ENCODE results near the gene VTI1A. TPM values are rescaled to one million over a fixed set of nuclear protein-coding genes. Genes with fewer than 3 reads are reported as not detected.

The VTI1A gene
- total RNA-seq, 1 donor from 2014 or later: 32.6 TPM

GRCh38 chr10:112744181-112745096 lies 297.4 kb downstream of the VTI1A start:
- no peak for DNase-seq (ENCODE audit: extremely low spot score, unreplicated experiment)
- Mint-ChIP-seq H3K36me3 (peaks cover 9% of the 10 kb centered on the region), H3K9me3 (no peaks in the 10 kb centered on the region), H3K4me1 (ENCODE audit: unreplicated experiment) (peaks cover 35% of the 10 kb centered on the region), H3K4me3 (peak overlapping the region; percentile 1), H3K27ac (peak overlapping the region; percentile 8), H3K27me3 (peaks cover 3% of the 10 kb centered on the region)
- TF ChIP-seq CTCF (conservative IDR thresholded peaks at IDR 0.05): no peak

GRCh38 chr10:112746329-112746728 lies 299.3 kb downstream of the VTI1A start:
- Mint-ChIP-seq H3K27me3 (peaks cover 3% of the 10 kb centered on the region), H3K27ac (no peak overlapping the region), H3K9me3 (no peaks in the 10 kb centered on the region), H3K4me3 (no peak overlapping the region), H3K36me3 (peaks cover 9% of the 10 kb centered on the region), H3K4me1 (ENCODE audit: unreplicated experiment) (peaks cover 32% of the 10 kb centered on the region)
- TF ChIP-seq CTCF (conservative IDR thresholded peaks at IDR 0.05): no peak
- no peak for DNase-seq (ENCODE audit: extremely low spot score, unreplicated experiment)

- Mint-ChIP-seq H3K4me3 (no peak overlapping the region), H3K9me3 (no peaks in the 10 kb centered on the region), H3K27ac (peak overlapping the region; percentile 10), H3K27me3 (no peaks in the 10 kb centered on the region), H3K4me1 (ENCODE audit: unreplicated experiment) (peaks cover 29% of the 10 kb centered on the region), H3K36me3 (no peaks in the 10 kb centered on the region)
- no peak for TF ChIP-seq CTCF (conservative IDR thresholded peaks at IDR 0.05)
- DNase-seq (ENCODE audit: extremely low spot score, unreplicated experiment): no peak
Observed at GRCh38 chr10:112750427-112751167, 303.6 kb downstream of the VTI1A start.

- no peak for DNase-seq (ENCODE audit: extremely low spot score, unreplicated experiment)
- Mint-ChIP-seq H3K27me3 (no peaks in the 10 kb centered on the region), H3K4me1 (ENCODE audit: unreplicated experiment) (peaks cover 37% of the 10 kb centered on the region), H3K4me3 (no peak overlapping the region), H3K9me3 (no peaks in the 10 kb centered on the region), H3K27ac (no peak overlapping the region), H3K36me3 (no peaks in the 10 kb centered on the region)
- no peak for TF ChIP-seq CTCF (conservative IDR thresholded peaks at IDR 0.05)
Observed at GRCh38 chr10:112751651-112752050, 304.6 kb downstream of the VTI1A start.

GRCh38 chr10:112752288-112752687 lies 305.3 kb downstream of the VTI1A start:
- Mint-ChIP-seq H3K27ac (peak overlapping the region; percentile 28), H3K27me3 (no peaks in the 10 kb centered on the region), H3K4me1 (ENCODE audit: unreplicated experiment) (peaks cover 37% of the 10 kb centered on the region), H3K9me3 (no peaks in the 10 kb centered on the region), H3K4me3 (no peak overlapping the region), H3K36me3 (no peaks in the 10 kb centered on the region)
- no peak for TF ChIP-seq CTCF (conservative IDR thresholded peaks at IDR 0.05)
- DNase-seq (ENCODE audit: extremely low spot score, unreplicated experiment): no peak
